ENCODE measurements around the gene CMKLR1. TPM values are rescaled to one million over a fixed set of nuclear protein-coding genes. Genes with fewer than 3 reads are reported as not detected.

Gene CMKLR1
- total RNA-seq, 1 experiment from 2014 or later: 0.12 TPM

DNA sequence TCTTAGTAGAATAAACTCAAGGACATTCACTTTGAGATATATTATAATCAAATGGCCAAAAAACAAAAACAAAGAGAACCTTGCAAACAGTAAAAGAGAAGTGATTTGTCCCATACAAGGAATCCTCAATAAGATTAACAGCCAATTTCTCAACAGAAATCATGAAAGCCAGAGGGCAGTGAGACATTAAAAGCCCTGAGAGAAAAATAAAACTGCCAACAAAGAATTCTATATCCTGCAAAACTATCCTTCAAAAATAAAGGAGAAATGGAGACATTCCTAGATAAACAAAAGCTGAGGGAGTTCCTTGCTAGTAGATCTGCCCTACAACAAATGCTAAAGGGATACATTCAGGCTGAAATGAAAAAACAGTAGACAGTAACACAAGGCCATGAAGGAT lies 78.1 kb downstream of the CMKLR1 start:
- Mint-ChIP-seq H3K27me3 (ENCODE audit: insufficient read depth, unreplicated experiment) (no peaks in the 10 kb centered on the region), H3K36me3 (ENCODE audit: insufficient read depth, unreplicated experiment) (no peaks in the 10 kb centered on the region), H3K4me3 (ENCODE audit: unreplicated experiment) (no peak overlapping the region), H3K4me1 (ENCODE audit: insufficient read depth, unreplicated experiment) (no peaks in the 10 kb centered on the region), H3K9me3 (ENCODE audit: unreplicated experiment) (peaks cover 8% of the 10 kb centered on the region), H3K27ac (ENCODE audit: low read depth, unreplicated experiment) (no peak overlapping the region)
- POLR2A ChIA-PET: no interaction called here
- no TSS peak for BruUV-seq (replicated peaks)
- no peak for DNase-seq (ENCODE audit: unreplicated experiment)
- CTCF ChIA-PET: interaction anchor here (0.5 kb wide), 1 partner anchor 251 kb away, joined by 3 read pairs; no protein-coding TSS in a partner anchor
- intact Hi-C loops (cut with micrococcal nuclease): no loop called here
- TF ChIP-seq, protein P1, sequence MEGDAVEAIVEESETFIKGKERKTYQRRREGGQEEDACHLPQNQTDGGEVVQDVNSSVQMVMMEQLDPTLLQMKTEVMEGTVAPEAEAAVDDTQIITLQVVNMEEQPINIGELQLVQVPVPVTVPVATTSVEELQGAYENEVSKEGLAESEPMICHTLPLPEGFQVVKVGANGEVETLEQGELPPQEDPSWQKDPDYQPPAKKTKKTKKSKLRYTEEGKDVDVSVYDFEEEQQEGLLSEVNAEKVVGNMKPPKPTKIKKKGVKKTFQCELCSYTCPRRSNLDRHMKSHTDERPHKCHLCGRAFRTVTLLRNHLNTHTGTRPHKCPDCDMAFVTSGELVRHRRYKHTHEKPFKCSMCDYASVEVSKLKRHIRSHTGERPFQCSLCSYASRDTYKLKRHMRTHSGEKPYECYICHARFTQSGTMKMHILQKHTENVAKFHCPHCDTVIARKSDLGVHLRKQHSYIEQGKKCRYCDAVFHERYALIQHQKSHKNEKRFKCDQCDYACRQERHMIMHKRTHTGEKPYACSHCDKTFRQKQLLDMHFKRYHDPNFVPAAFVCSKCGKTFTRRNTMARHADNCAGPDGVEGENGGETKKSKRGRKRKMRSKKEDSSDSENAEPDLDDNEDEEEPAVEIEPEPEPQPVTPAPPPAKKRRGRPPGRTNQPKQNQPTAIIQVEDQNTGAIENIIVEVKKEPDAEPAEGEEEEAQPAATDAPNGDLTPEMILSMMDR (IDR thresholded peaks at IDR 0.05; ENCODE audit: unreplicated experiment): no peak

DNA sequence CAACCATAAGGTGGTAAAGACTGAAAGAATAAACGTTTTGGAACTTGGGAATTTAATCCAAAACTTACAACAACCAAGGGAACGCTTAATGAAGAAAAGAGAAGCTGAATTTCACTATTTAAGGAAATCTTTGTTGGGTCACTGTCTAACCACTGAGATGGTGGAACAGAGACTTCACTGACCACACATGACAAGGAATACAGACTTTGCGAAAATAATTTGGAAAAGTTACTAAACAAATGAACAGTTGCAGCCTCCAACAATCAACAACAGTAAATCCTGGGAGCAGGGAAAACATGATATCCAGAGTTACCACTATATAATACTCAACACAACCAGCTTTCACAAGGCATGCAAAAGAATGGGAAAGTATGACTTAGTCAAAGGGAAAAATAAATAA lies 79.1 kb downstream of the CMKLR1 start:
- peaks cover under 1% of the 10 kb centered on the region for H3K27me3 Mint-ChIP-seq (ENCODE audit: insufficient read depth, unreplicated experiment)
- BruUV-seq (replicated peaks): no TSS peak
- DNase-seq (ENCODE audit: unreplicated experiment): no peak
- no peak overlapping the region for H3K4me3 Mint-ChIP-seq (ENCODE audit: unreplicated experiment)
- H3K4me1 Mint-ChIP-seq (ENCODE audit: insufficient read depth, unreplicated experiment): no peaks in the 10 kb centered on the region
- ChIA-PET CTCF (interaction anchor here (0.6 kb wide), 1 partner anchor 31 kb away, joined by 3 read pairs; no protein-coding TSS in a partner anchor), POLR2A (no interaction called here)
- TF ChIP-seq, protein P1 (IDR thresholded peaks at IDR 0.05; ENCODE audit: unreplicated experiment): no peak
- H3K36me3 Mint-ChIP-seq (ENCODE audit: insufficient read depth, unreplicated experiment): no peaks in the 10 kb centered on the region
- H3K27ac Mint-ChIP-seq (ENCODE audit: low read depth, unreplicated experiment): no peak overlapping the region
- intact Hi-C loops (cut with micrococcal nuclease): no loop called here
- H3K9me3 Mint-ChIP-seq (ENCODE audit: unreplicated experiment): peaks cover 8% of the 10 kb centered on the region

DNA sequence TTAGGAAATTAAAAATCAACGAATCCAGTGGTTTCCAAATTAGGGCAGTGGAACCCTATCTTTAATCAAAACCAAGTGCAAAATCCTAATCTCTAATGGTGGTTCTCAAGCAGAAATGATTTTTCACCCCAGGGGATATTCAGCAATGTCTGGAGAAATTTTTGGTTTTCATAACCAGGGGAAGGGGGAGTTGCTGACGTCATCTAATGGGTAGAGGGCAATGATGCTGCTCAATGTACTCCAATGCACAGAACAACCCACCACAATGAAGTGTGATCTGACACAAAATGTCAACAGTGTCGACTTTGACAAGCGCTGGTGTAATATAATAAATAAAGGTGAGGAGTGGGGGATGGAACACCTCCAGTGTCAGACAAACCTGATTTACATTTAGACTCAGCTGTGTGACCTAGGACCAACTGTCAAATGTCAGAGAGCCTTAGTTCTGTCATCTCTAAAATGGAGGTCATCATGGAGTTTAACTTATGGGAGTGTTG lies 81.5 kb downstream of the CMKLR1 start:
- ChIA-PET CTCF (no interaction called here), POLR2A (no interaction called here)
- Mint-ChIP-seq H3K27me3 (ENCODE audit: insufficient read depth, unreplicated experiment) (peaks cover 24% of the 10 kb centered on the region), H3K4me3 (ENCODE audit: unreplicated experiment) (no peak overlapping the region), H3K36me3 (ENCODE audit: insufficient read depth, unreplicated experiment) (no peaks in the 10 kb centered on the region), H3K9me3 (ENCODE audit: unreplicated experiment) (peaks cover 8% of the 10 kb centered on the region), H3K4me1 (ENCODE audit: insufficient read depth, unreplicated experiment) (no peaks in the 10 kb centered on the region), H3K27ac (ENCODE audit: low read depth, unreplicated experiment) (no peak overlapping the region)
- TF ChIP-seq, protein P1 (IDR thresholded peaks at IDR 0.05; ENCODE audit: unreplicated experiment): no peak
- no TSS peak for BruUV-seq (replicated peaks)
- no peak for DNase-seq (ENCODE audit: unreplicated experiment)
- intact Hi-C loops (cut with micrococcal nuclease): no loop called here

DNA sequence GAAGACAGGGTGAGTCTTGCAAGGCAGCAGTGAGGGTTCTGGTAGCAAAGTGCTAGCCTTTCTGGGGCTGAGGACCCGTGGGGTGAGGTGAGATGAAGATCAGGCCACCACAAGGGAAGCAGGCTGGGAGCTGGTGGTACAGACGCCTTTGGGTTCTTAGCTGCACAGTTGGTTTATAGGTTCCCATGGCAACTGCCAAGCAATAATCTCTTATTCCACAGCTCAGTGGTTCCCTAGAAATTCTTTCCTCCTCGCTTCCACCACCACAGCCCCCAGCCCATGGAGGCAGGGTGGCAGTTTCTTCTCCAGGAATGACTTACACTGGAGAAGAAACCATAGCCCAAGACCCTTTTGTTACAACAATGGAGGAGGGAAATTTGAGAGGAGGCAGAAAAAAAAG lies 82.1 kb downstream of the CMKLR1 start:
- H3K36me3 Mint-ChIP-seq (ENCODE audit: insufficient read depth, unreplicated experiment): no peaks in the 10 kb centered on the region
- peaks cover 27% of the 10 kb centered on the region for H3K27me3 Mint-ChIP-seq (ENCODE audit: insufficient read depth, unreplicated experiment)
- TF ChIP-seq, protein P1 (IDR thresholded peaks at IDR 0.05; ENCODE audit: unreplicated experiment): no peak
- H3K9me3 Mint-ChIP-seq (ENCODE audit: unreplicated experiment): peaks cover 8% of the 10 kb centered on the region
- intact Hi-C loops (cut with micrococcal nuclease): no loop called here
- H3K27ac Mint-ChIP-seq (ENCODE audit: low read depth, unreplicated experiment): no peak overlapping the region
- H3K4me1 Mint-ChIP-seq (ENCODE audit: insufficient read depth, unreplicated experiment): no peaks in the 10 kb centered on the region
- no peak overlapping the region for H3K4me3 Mint-ChIP-seq (ENCODE audit: unreplicated experiment)
- no TSS peak for BruUV-seq (replicated peaks)
- ChIA-PET POLR2A (no interaction called here), CTCF (interaction anchor here (0.8 kb wide), 1 partner anchor 626 kb away, joined by 5 read pairs; no protein-coding TSS in a partner anchor)
- no peak for DNase-seq (ENCODE audit: unreplicated experiment)
